Thyroid gland (tissue), 4 donors: ENCODE results near the gene SCGB1D2.

ENCODE experiments used
- CTCF ChIP-seq, 6 experiments: fragments of 200-600 bp in 3 of 6; fragments of 450-650 bp in 3 of 6; sonication (generic) in 3 of 6; IDR thresholded peaks; one replicate each; pipeline ENCODE4 v1.5.1; 2016 to 2019; ENCODE audit warnings: antibody characterized with exemption in 6 of 6, mild to moderate bottlenecking in 2 of 6, inconsistent platforms in 1 of 6, moderate library complexity in 1 of 6
- POLR2A ChIP-seq, 2 donors: fragments of 450-650 bp; IDR thresholded peaks; one replicate each; pipeline ENCODE4 v1.6.1; 2017; ENCODE audit warnings: antibody characterized with exemption in 2 of 2, mild to moderate bottlenecking in 2 of 2, moderate library complexity in 1 of 2

GRCh38 chr11:62202910-62203309, 39.1 kb upstream of the SCGB1D2 start:
- TF ChIP-seq CTCF (IDR thresholded peaks at IDR 0.05) (no peak), POLR2A (IDR thresholded peaks at IDR 0.05) (no peak)
